ENCODE results near the gene ABCC12.
"Not testable (repeated sequence)": the region's sequence is repeated elsewhere in the genome, so short reads cannot be mapped to it uniquely, and the experiment has no call there.

The ABCC12 gene

GRCh38 chr16:48155926-48156789 is at the start of gene ABCC12:
Gene ABCC12, minus strand, starts transcription at chr16:48155993. Its CDS starts 9,569 bp downstream, at chr16:48146424.
- no peak for DNase-seq

GRCh38 chr16:48204825-48205151 is 49.0 kb upstream of the ABCC12 start:
- DNase-seq: no peak

- no peak for DNase-seq
Observed at GRCh38 chr16:48203974-48204824, 48.4 kb upstream of the ABCC12 start.

GRCh38 chr16:48201515-48202201 is 45.9 kb upstream of the ABCC12 start:
- no peak for DNase-seq

- DNase-seq: peak in 1 of 2 donors; percentile 85
Observed at GRCh38 chr16:48197294-48197693, 41.5 kb upstream of the ABCC12 start.

GRCh38 chr16:48194828-48195556 is 39.2 kb upstream of the ABCC12 start:
- no peak for DNase-seq

GRCh38 chr16:48193846-48194245 is 38.1 kb upstream of the ABCC12 start:
- DNase-seq: no peak

GRCh38 chr16:48188449-48189102 is 32.8 kb upstream of the ABCC12 start:
- DNase-seq: no peak

- no peak for DNase-seq
Observed at GRCh38 chr16:48187779-48188178, 32.0 kb upstream of the ABCC12 start.

- no peak for DNase-seq
Observed at GRCh38 chr16:48184681-48185080, 28.9 kb upstream of the ABCC12 start.

GRCh38 chr16:48182979-48183537 is 27.3 kb upstream of the ABCC12 start:
- no peak for DNase-seq

- not testable (repeated sequence) for DNase-seq
Observed at GRCh38 chr16:48181746-48182520, 26.1 kb upstream of the ABCC12 start.

- DNase-seq: no peak
Observed at GRCh38 chr16:48180868-48181480, 25.2 kb upstream of the ABCC12 start.

GRCh38 chr16:48176635-48177408 is 21.0 kb upstream of the ABCC12 start:
- no peak for DNase-seq

GRCh38 chr16:48173889-48174288 is 18.1 kb upstream of the ABCC12 start:
- no peak for DNase-seq

GRCh38 chr16:48172682-48173081 is 16.9 kb upstream of the ABCC12 start:
- no peak for DNase-seq

GRCh38 chr16:48169896-48170295 is 14.1 kb upstream of the ABCC12 start:
- no peak for DNase-seq

- DNase-seq: no peak
Observed at GRCh38 chr16:48168075-48168474, 12.3 kb upstream of the ABCC12 start.

GRCh38 chr16:48166617-48167016 is 10.8 kb upstream of the ABCC12 start:
- DNase-seq: not testable (repeated sequence)

All from hippocampal formation (tissue), 2 donors.